Endothelial cell (in vitro differentiated cells): Measurements from ENCODE around the gene OR2T11. TPM values are rescaled to one million over a fixed set of nuclear protein-coding genes. Genes with fewer than 3 reads are reported as not detected.

Experiments
- DNase-seq: peaks from one replicate; pipeline ENCODE4 v3.0.0; 2021; ENCODE audit warnings: low spot score
- H3K27ac Mint-ChIP-seq: one replicate; pipeline ENCODE4 v1.8.0; 2021; ENCODE audit warnings: mixed read lengths, inconsistent platforms; ENCODE audit not compliant: unreplicated experiment
- H3K27me3 Mint-ChIP-seq: one replicate; pipeline ENCODE4 v1.8.0; 2021; ENCODE audit warnings: mild to moderate bottlenecking, moderate library complexity, mixed read lengths, inconsistent platforms; ENCODE audit not compliant: unreplicated experiment
- H3K36me3 Mint-ChIP-seq: one replicate; pipeline ENCODE4 v1.8.0; 2021; ENCODE audit warnings: mild to moderate bottlenecking, low read depth, mixed read lengths, inconsistent platforms; ENCODE audit not compliant: unreplicated experiment
- H3K4me1 Mint-ChIP-seq: one replicate; pipeline ENCODE4 v1.8.0; 2021; ENCODE audit warnings: mild to moderate bottlenecking, mixed read lengths, inconsistent platforms; ENCODE audit not compliant: unreplicated experiment
- H3K4me3 Mint-ChIP-seq: one replicate; pipeline ENCODE4 v1.8.0; 2021; ENCODE audit warnings: mild to moderate bottlenecking, mixed read lengths, inconsistent platforms; ENCODE audit not compliant: unreplicated experiment
- H3K9me3 Mint-ChIP-seq: one replicate; pipeline ENCODE4 v1.8.0; 2021; ENCODE audit warnings: mixed read lengths, inconsistent platforms; ENCODE audit not compliant: unreplicated experiment
- CTCF ChIP-seq: fragments of 200-600 bp; sonication (generic); IDR thresholded peaks from one replicate; pipeline ENCODE4 v1.5.0; 2021; ENCODE audit warnings: antibody characterized with exemption; ENCODE audit not compliant: unreplicated experiment
- total RNA-seq: library from RNA; stranded (reverse); fragmentation: NEBNext Ultra II Directional; extraction: Animal tissue kit (Norgen Biotek cat#: 25700); gene quantifications from one replicate; pipeline ENCODE4 v1.2.1, GENCODE V29; 2021; ENCODE audit not compliant: unreplicated experiment

OR2T11 gene
- total RNA-seq, 1 donor from 2014 or later, result not detected

GRCh38 chr1:248618119-248618518 lies 16.8 kb downstream of the OR2T11 start:
- no peak overlapping the region for H3K27ac Mint-ChIP-seq
- no peaks in the 10 kb centered on the region for H3K36me3 Mint-ChIP-seq
- no peak for TF ChIP-seq CTCF
- peaks cover 4% of the 10 kb centered on the region for H3K27me3 Mint-ChIP-seq
- DNase-seq, result no peak
- peaks cover 17% of the 10 kb centered on the region for H3K9me3 Mint-ChIP-seq
- H3K4me1 Mint-ChIP-seq, result no peaks in the 10 kb centered on the region
- no peak overlapping the region for H3K4me3 Mint-ChIP-seq

GRCh38 chr1:248613742-248614141 lies 21.1 kb downstream of the OR2T11 start:
- no peaks in the 10 kb centered on the region for H3K36me3 Mint-ChIP-seq
- H3K4me1 Mint-ChIP-seq, result no peaks in the 10 kb centered on the region
- no peak overlapping the region for H3K4me3 Mint-ChIP-seq
- H3K27me3 Mint-ChIP-seq, result peaks cover 2% of the 10 kb centered on the region
- no peak for TF ChIP-seq CTCF
- H3K27ac Mint-ChIP-seq, result no peak overlapping the region
- no peak for DNase-seq
- H3K9me3 Mint-ChIP-seq, result peaks cover 23% of the 10 kb centered on the region

GRCh38 chr1:248611883-248612414 lies 22.9 kb downstream of the OR2T11 start:
- Mint-ChIP-seq H3K27me3 (no peaks in the 10 kb centered on the region), H3K4me1 (no peaks in the 10 kb centered on the region), H3K9me3 (peaks cover 16% of the 10 kb centered on the region), H3K36me3 (no peaks in the 10 kb centered on the region), H3K4me3 (no peak overlapping the region), H3K27ac (no peak overlapping the region)
- TF ChIP-seq CTCF, result no peak
- no peak for DNase-seq

GRCh38 chr1:248610301-248610700 lies 24.6 kb downstream of the OR2T11 start:
- Mint-ChIP-seq H3K4me3 (no peak overlapping the region), H3K9me3 (peaks cover 18% of the 10 kb centered on the region), H3K27me3 (no peaks in the 10 kb centered on the region), H3K27ac (no peak overlapping the region), H3K4me1 (no peaks in the 10 kb centered on the region), H3K36me3 (no peaks in the 10 kb centered on the region)
- DNase-seq, result no peak
- TF ChIP-seq CTCF, result no peak

GRCh38 chr1:248599396-248599795 lies 35.5 kb downstream of the OR2T11 start:
- no peaks in the 10 kb centered on the region for H3K36me3 Mint-ChIP-seq
- peaks cover 22% of the 10 kb centered on the region for H3K9me3 Mint-ChIP-seq
- no peak overlapping the region for H3K27ac Mint-ChIP-seq
- no peaks in the 10 kb centered on the region for H3K4me1 Mint-ChIP-seq
- H3K27me3 Mint-ChIP-seq, result no peaks in the 10 kb centered on the region
- DNase-seq, result no peak
- H3K4me3 Mint-ChIP-seq, result no peak overlapping the region
- no peak for TF ChIP-seq CTCF
